ENCODE data around the gene DNAH14.

DNAH14 gene

DNA sequence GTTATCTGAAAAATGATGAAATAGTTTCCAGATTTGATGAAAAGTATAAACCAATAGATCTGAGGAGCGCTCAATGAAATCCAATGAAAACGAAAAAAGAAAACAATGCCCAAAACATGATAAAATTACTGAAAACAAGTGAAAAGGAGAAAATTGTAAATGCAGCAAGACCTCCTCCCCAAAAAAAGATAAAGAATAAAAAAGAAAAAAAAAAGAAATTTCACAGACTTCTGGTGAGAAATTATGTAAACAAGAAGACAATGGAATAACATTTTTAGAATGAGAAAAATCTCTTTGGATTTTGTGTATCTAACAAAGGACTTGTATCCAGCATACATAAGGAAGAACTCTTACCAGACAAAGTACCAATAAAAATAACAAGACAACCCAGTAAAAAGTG is 134.2 kb downstream of the DNAH14 start:
- POLR2A ChIA-PET, result no interaction called here
- no peaks in the 10 kb centered on the region for H3K36me3 ChIP-seq (ENCODE audit: control insufficient read depth in 2 of 2, insufficient read depth in 1 of 2, low read length in 2 of 2)
- no peaks in the 10 kb centered on the region for H3K4me1 ChIP-seq (ENCODE audit: control insufficient read depth, insufficient read depth, low read length)
- H3K27ac ChIP-seq (ENCODE audit: extremely low read depth, low read depth, low read length), result no peak overlapping the region
- no peak overlapping the region for H3K4me3 ChIP-seq (ENCODE audit: low read depth, low read length)
- CTCF ChIA-PET, result no interaction called here
- H3K9me3 ChIP-seq (ENCODE audit: control insufficient read depth, insufficient read depth, low read depth, low read length), result no peaks in the 10 kb centered on the region
- TF ChIP-seq, protein P1, sequence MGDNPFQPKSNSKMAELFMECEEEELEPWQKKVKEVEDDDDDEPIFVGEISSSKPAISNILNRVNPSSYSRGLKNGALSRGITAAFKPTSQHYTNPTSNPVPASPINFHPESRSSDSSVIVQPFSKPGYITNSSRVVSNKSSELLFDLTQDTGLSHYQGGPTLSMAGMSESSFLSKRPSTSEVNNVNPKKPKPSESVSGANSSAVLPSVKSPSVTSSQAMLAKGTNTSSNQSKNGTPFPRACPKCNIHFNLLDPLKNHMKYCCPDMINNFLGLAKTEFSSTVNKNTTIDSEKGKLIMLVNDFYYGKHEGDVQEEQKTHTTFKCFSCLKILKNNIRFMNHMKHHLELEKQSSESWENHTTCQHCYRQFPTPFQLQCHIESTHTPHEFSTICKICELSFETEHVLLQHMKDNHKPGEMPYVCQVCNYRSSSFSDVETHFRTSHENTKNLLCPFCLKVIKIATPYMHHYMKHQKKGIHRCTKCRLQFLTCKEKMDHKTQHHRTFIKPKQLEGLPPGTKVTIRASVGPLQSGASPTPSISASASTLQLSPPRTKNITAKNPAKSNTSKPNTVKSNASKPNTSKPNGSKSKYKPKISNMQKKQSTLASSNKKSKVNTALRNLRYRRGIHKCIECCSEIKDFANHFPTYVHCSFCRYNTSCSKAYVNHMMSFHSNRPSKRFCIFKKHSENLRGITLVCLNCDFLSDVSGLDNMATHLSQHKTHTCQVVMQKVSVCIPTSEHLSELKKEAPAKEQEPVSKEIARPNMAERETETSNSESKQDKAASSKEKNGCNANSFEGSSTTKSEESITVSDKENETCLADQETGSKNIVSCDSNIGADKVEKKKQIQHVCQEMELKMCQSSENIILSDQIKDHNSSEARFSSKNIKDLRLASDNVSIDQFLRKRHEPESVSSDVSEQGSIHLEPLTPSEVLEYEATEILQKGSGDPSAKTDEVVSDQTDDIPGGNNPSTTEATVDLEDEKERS (tag by site-specific recombination; IDR thresholded peaks at IDR 0.05), result peak; percentile 63; the same call in 1 of the 2 replicates
- TF ChIP-seq ZNF561 (tag by site-specific recombination; IDR thresholded peaks at IDR 0.05; ENCODE audit: borderline replicate concordance) (no peak), ZNF558 (tag by site-specific recombination; IDR thresholded peaks at IDR 0.05) (0 out of 2 replicates have a peak, but pooled peaks have one; percentile 45), SETDB1 (IDR thresholded peaks at IDR 0.05; ENCODE audit: insufficient read length, low read length) (peak; percentile 34)

DNA sequence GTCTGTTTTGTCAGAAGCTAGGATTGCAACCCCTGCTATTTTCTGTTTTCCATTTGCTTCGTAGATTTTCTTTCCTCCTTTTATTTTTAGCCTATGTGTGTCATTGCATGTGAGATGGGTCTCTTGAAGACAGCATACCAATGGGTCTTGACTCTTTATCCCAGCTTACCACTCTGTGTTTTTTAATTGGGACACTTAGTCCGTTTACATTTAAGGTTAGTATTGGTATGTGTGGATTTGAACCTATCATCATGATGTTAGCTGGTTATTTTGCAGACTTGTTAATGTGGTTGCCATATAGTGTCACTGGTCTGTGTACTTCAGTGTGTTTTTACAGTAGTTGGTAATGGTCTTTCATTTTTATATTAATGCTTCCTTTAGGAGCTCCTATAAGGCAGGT is 141.5 kb downstream of the DNAH14 start:
- Histone ChIP-seq H3K4me1 (ENCODE audit: control insufficient read depth, insufficient read depth, low read length) (no peaks in the 10 kb centered on the region), H3K9me3 (ENCODE audit: control insufficient read depth, insufficient read depth, low read depth, low read length) (no peaks in the 10 kb centered on the region), H3K36me3 (ENCODE audit: control insufficient read depth in 2 of 2, insufficient read depth in 1 of 2, low read length in 2 of 2) (peaks cover 0 to 14% of the 10 kb centered on the region in 2 experiments; a peak in 2 of 3 replicates), H3K27ac (ENCODE audit: extremely low read depth, low read depth, low read length) (no peak overlapping the region), H3K4me3 (ENCODE audit: low read depth, low read length) (no peak overlapping the region)
- POLR2A ChIA-PET, result no interaction called here
- CTCF ChIA-PET, result interaction anchor here (1.1 kb wide), 1 partner anchor 11 kb away, joined by 6 read pairs; no protein-coding TSS in a partner anchor
- no peak for TF ChIP-seq ZNF510 (tag by site-specific recombination; IDR thresholded peaks at IDR 0.05; ENCODE audit: insufficient replicate concordance)
- peak; percentile 91 for TF ChIP-seq ZNF529 (tag by site-specific recombination; IDR thresholded peaks at IDR 0.05; ENCODE audit: insufficient replicate concordance)
- TF ChIP-seq ZNF558 (tag by site-specific recombination; IDR thresholded peaks at IDR 0.05), result peak; percentile 88
- TF ChIP-seq KLF9 (tag by site-specific recombination; IDR thresholded peaks at IDR 0.05; ENCODE audit: low read depth), result no peak
- TF ChIP-seq ZNF548 (tag by site-specific recombination; IDR thresholded peaks at IDR 0.05), result no peak
- peak; percentile 68 for TF ChIP-seq SETDB1 (IDR thresholded peaks at IDR 0.05; ENCODE audit: insufficient read length, low read length)

DNA sequence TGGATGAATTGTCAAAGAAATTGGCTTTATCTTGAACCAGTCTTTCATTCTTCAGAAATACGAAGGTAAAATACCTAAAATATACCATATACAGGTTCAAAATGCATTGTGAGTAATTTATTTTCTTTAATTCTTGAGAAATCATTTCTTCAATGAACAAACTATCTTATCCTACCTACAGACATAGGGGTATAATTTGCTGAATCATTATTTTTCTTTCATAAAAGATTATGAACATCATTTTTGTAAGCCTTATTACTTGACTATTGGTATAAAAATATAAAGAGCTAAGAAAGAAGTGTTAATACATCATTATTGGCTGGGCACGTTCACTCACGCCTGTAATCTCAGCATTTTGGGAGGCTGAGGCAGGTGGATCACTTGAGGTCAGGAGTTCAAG is 167.7 kb downstream of the DNAH14 start:
- no peak overlapping the region for H3K4me3 ChIP-seq (ENCODE audit: low read depth, low read length)
- H3K4me1 ChIP-seq (ENCODE audit: control insufficient read depth, insufficient read depth, low read length), result no peaks in the 10 kb centered on the region
- 0 out of 2 replicates have a peak, but pooled peaks cover 2% of the 10 kb centered on the region for H3K9me3 ChIP-seq (ENCODE audit: control insufficient read depth, insufficient read depth, low read depth, low read length)
- CTCF ChIA-PET, result no interaction called here
- H3K36me3 ChIP-seq (ENCODE audit: control insufficient read depth in 2 of 2, insufficient read depth in 1 of 2, low read length in 2 of 2), result peaks cover 0 to 5% of the 10 kb centered on the region in 2 experiments; a peak in 1 of 3 replicates
- TF ChIP-seq ZNF324 (tag by site-specific recombination; IDR thresholded peaks at IDR 0.05) (no peak), ZNF426 (tag by site-specific recombination; IDR thresholded peaks at IDR 0.05) (no peak), ZNF473 (tag by site-specific recombination; IDR thresholded peaks at IDR 0.05) (no peak), ZFHX2 (tag by site-specific recombination; conservative IDR thresholded peaks at IDR 0.05) (no peak), ZNF510 (tag by site-specific recombination; IDR thresholded peaks at IDR 0.05; ENCODE audit: insufficient replicate concordance) (no peak), ZBTB21 (tag by site-specific recombination; IDR thresholded peaks at IDR 0.05) (no peak), ZNF791 (tag by site-specific recombination; IDR thresholded peaks at IDR 0.05) (no peak), HOXC10 (CRISPR knock-in tag; IDR thresholded peaks at IDR 0.05) (no peak), ZNF658 (tag by site-specific recombination; IDR thresholded peaks at IDR 0.05) (no peak), KLF9 (tag by site-specific recombination; IDR thresholded peaks at IDR 0.05; ENCODE audit: low read depth) (no peak), RBAK (tag by site-specific recombination; IDR thresholded peaks at IDR 0.05) (no peak), ZFP41 (tag by site-specific recombination; IDR thresholded peaks at IDR 0.05; ENCODE audit: borderline replicate concordance) (no peak), HOXD13 (CRISPR knock-in tag; IDR thresholded peaks at IDR 0.05; ENCODE audit: borderline replicate concordance) (no peak), SP3 (tag by site-specific recombination; IDR thresholded peaks at IDR 0.05) (no peak)
- TF ChIP-seq, protein P2, sequence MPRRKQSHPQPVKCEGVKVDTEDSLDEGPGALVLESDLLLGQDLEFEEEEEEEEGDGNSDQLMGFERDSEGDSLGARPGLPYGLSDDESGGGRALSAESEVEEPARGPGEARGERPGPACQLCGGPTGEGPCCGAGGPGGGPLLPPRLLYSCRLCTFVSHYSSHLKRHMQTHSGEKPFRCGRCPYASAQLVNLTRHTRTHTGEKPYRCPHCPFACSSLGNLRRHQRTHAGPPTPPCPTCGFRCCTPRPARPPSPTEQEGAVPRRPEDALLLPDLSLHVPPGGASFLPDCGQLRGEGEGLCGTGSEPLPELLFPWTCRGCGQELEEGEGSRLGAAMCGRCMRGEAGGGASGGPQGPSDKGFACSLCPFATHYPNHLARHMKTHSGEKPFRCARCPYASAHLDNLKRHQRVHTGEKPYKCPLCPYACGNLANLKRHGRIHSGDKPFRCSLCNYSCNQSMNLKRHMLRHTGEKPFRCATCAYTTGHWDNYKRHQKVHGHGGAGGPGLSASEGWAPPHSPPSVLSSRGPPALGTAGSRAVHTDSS (tag by site-specific recombination; IDR thresholded peaks at IDR 0.05), result no peak
- TF ChIP-seq, protein P3, sequence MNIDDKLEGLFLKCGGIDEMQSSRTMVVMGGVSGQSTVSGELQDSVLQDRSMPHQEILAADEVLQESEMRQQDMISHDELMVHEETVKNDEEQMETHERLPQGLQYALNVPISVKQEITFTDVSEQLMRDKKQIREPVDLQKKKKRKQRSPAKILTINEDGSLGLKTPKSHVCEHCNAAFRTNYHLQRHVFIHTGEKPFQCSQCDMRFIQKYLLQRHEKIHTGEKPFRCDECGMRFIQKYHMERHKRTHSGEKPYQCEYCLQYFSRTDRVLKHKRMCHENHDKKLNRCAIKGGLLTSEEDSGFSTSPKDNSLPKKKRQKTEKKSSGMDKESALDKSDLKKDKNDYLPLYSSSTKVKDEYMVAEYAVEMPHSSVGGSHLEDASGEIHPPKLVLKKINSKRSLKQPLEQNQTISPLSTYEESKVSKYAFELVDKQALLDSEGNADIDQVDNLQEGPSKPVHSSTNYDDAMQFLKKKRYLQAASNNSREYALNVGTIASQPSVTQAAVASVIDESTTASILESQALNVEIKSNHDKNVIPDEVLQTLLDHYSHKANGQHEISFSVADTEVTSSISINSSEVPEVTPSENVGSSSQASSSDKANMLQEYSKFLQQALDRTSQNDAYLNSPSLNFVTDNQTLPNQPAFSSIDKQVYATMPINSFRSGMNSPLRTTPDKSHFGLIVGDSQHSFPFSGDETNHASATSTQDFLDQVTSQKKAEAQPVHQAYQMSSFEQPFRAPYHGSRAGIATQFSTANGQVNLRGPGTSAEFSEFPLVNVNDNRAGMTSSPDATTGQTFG (tag by site-specific recombination; IDR thresholded peaks at IDR 0.05; ENCODE audit: borderline replicate concordance), result no peak
- POLR2A ChIA-PET, result no interaction called here
- no peak overlapping the region for H3K27ac ChIP-seq (ENCODE audit: extremely low read depth, low read depth, low read length)
